Gastroesophageal sphincter (tissue), 4 donors: ENCODE measurements around the gene SLC6A13. TPM values are rescaled to one million over a fixed set of nuclear protein-coding genes. Genes with fewer than 3 reads are reported as not detected.

Experiments used
- ATAC-seq: fragments of 150-250 bp; one replicate; pipeline ENCODE4 v1.9.1; 2016; ENCODE audit warnings: mild to moderate bottlenecking, moderate library complexity
- H3K27ac ChIP-seq, 4 donors: fragments of 200-600 bp; sonication (generic) in 3 of 4; 1 replicate in 3 of 4; 2 replicates in 1 of 4; pipeline ENCODE4 v1.5.1; 2016 to 2019
- H3K27me3 ChIP-seq: fragments of 200-600 bp; sonication (generic); one replicate; pipeline ENCODE4 v1.5.1; 2019
- H3K36me3 ChIP-seq, 2 donors: fragments of 200-600 bp; sonication (generic); one replicate each; pipeline ENCODE4 v1.5.1; 2019; ENCODE audit warnings: control low read depth in 1 of 2
- H3K4me1 ChIP-seq, 3 donors: fragments of 200-600 bp; sonication (generic); 1 replicate in 2 of 3; 2 replicates in 1 of 3; pipeline ENCODE4 v1.5.1; 2016 to 2019; ENCODE audit warnings: control low read depth in 2 of 3
- H3K4me3 ChIP-seq, 2 donors: fragments of 200-600 bp; sonication (generic); one replicate each; pipeline ENCODE4 v1.5.1; 2019; ENCODE audit warnings: mild to moderate bottlenecking in 1 of 2, moderate library complexity in 1 of 2
- H3K9me3 ChIP-seq, 3 donors: fragments of 200-600 bp; sonication (generic); one replicate each; pipeline ENCODE4 v1.5.1; 2017 to 2019; ENCODE audit warnings: control low read depth in 2 of 3
- CTCF ChIP-seq, 4 experiments: fragments of 200-600 bp in 2 of 4; fragments of 450-650 bp in 2 of 4; sonication (generic) in 1 of 4; IDR thresholded peaks; one replicate each; pipeline ENCODE4 v1.5.1; 2017 to 2019; ENCODE audit warnings: antibody characterized with exemption in 4 of 4, mild to moderate bottlenecking in 2 of 4, moderate library complexity in 2 of 4
- EP300 ChIP-seq: sonication (generic); formaldehyde crosslinking; IDR thresholded peaks from one replicate; pipeline ENCODE4 v1.6.1; 2017; ENCODE audit warnings: antibody characterized with exemption, mild to moderate bottlenecking
- POLR2A ChIP-seq, 2 donors: fragments of 450-650 bp; IDR thresholded peaks; one replicate each; pipeline ENCODE4 v1.6.1; 2017; ENCODE audit warnings: antibody characterized with exemption in 2 of 2, mild to moderate bottlenecking in 2 of 2, moderate library complexity in 1 of 2
- POLR2AphosphoS5 ChIP-seq: sonication (generic); formaldehyde crosslinking; IDR thresholded peaks from one replicate; pipeline ENCODE4 v1.6.1; 2017; ENCODE audit warnings: antibody characterized with exemption
- WGBS, 2 donors: methylation state at CpG; one replicate each; pipeline ENCODE4 v1.1.5; 2018; ENCODE audit warnings: low coverage in 1 of 2; 5-methylcytosine and 5-hydroxymethylcytosine counted together
- total RNA-seq, 4 donors: library from RNA; depleted of rRNA; stranded (reverse); fragments of >200 nt; gene quantifications; one replicate each; pipeline ENCODE4 v1.1.0, GENCODE V29; 2016

The SLC6A13 gene
- total RNA-seq, 4 donors from 2014 or later, result not detected

GRCh38 chr12:234891-235415, 27.7 kb downstream of the SLC6A13 start:
- no peak for TF ChIP-seq POLR2AphosphoS5
- TF ChIP-seq EP300, result no peak
- TF ChIP-seq POLR2A (IDR thresholded peaks at IDR 0.05), result no peak
- TF ChIP-seq CTCF (IDR thresholded peaks at IDR 0.05), result no peak
- Histone ChIP-seq H3K27ac (no peak overlapping the region), H3K4me3 (no peak overlapping the region), H3K4me1 (no peaks in the 10 kb centered on the region), H3K9me3 (peaks cover 0 to 28% (median 0%) of the 10 kb centered on the region in 3 donors), H3K36me3 (no peaks in the 10 kb centered on the region), H3K27me3 (peaks cover 22% of the 10 kb centered on the region)
- no peak for ATAC-seq
- WGBS, 2 donors, result 85 to 100% methylated on average over 1 to 2 of the region's 10 CpGs

- H3K36me3 ChIP-seq, result no peaks in the 10 kb centered on the region
- no peak overlapping the region for H3K27ac ChIP-seq
- peaks cover 0 to 28% (median 0%) of the 10 kb centered on the region in 3 donors for H3K9me3 ChIP-seq
- 83 to 85% methylated on average over 5 to 6 of the region's 7 CpGs for WGBS, 2 donors
- no peak overlapping the region for H3K4me3 ChIP-seq
- TF ChIP-seq CTCF (IDR thresholded peaks at IDR 0.05) (no peak), EP300 (no peak), POLR2AphosphoS5 (no peak), POLR2A (IDR thresholded peaks at IDR 0.05) (no peak)
- H3K27me3 ChIP-seq, result peaks cover 22% of the 10 kb centered on the region
- H3K4me1 ChIP-seq, result no peaks in the 10 kb centered on the region
- ATAC-seq, result no peak
Observed at GRCh38 chr12:234019-234418, 28.6 kb downstream of the SLC6A13 start.

- TF ChIP-seq EP300 (no peak), CTCF (IDR thresholded peaks at IDR 0.05) (no peak), POLR2AphosphoS5 (no peak), POLR2A (IDR thresholded peaks at IDR 0.05) (no peak)
- H3K27me3 ChIP-seq, result peaks cover 26% of the 10 kb centered on the region
- no peaks in the 10 kb centered on the region for H3K36me3 ChIP-seq
- peak; percentile 41 for ATAC-seq
- H3K27ac ChIP-seq, result no peak overlapping the region
- no peak overlapping the region for H3K4me3 ChIP-seq
- H3K9me3 ChIP-seq, result peaks cover 0 to 28% (median 0%) of the 10 kb centered on the region in 3 donors
- no peaks in the 10 kb centered on the region for H3K4me1 ChIP-seq
- WGBS, 2 donors, result 79% methylated on average over 3 of the region's 3 CpGs; no CpG with 5 or more reads in 1 of the 2 donors
Observed at GRCh38 chr12:233615-233968, 29.0 kb downstream of the SLC6A13 start.

GRCh38 chr12:232731-233614, 29.7 kb downstream of the SLC6A13 start:
- no peak for ATAC-seq
- no peak for TF ChIP-seq CTCF (IDR thresholded peaks at IDR 0.05)
- TF ChIP-seq EP300, result no peak
- TF ChIP-seq POLR2AphosphoS5, result no peak
- TF ChIP-seq POLR2A (IDR thresholded peaks at IDR 0.05), result no peak
- WGBS, 2 donors, result 29% methylated on average over 3 of the region's 19 CpGs; no CpG with 5 or more reads in 1 of the 2 donors
- no peaks in the 10 kb centered on the region for H3K36me3 ChIP-seq
- no peak overlapping the region for H3K4me3 ChIP-seq
- peaks cover 0 to 28% (median 0%) of the 10 kb centered on the region in 3 donors for H3K9me3 ChIP-seq
- H3K27me3 ChIP-seq, result peaks cover 32% of the 10 kb centered on the region
- no peaks in the 10 kb centered on the region for H3K4me1 ChIP-seq
- no peak overlapping the region for H3K27ac ChIP-seq
